Hepatocyte (in vitro differentiated cells): ENCODE data around the gene RASSF3. TPM values are rescaled to one million over a fixed set of nuclear protein-coding genes. Genes with fewer than 3 reads are reported as not detected.

Experiments
- DNase-seq: peaks from one replicate; pipeline ENCODE4 v3.0.0-alpha.2; 2016; ENCODE audit warnings: low spot score
- H2AFZ ChIP-seq: fragments of 200-600 bp; sonication (generic); 2 replicates; pipeline ENCODE4 v1.6.0; 2016; ENCODE audit warnings: antibody characterized with exemption, mild to moderate bottlenecking
- H3K27ac ChIP-seq: fragments of 200-600 bp; sonication (generic); 2 replicates; pipeline ENCODE4 v1.5.1; 2016; ENCODE audit warnings: mild to moderate bottlenecking
- H3K27me3 ChIP-seq: fragments of 200-600 bp; sonication (generic); 2 replicates; pipeline ENCODE4 v1.6.1; 2016
- H3K36me3 ChIP-seq: fragments of 200-600 bp; sonication (generic); replicated peaks from 2 replicates; pipeline ENCODE4 v1.5.1; 2016; ENCODE audit warnings: low read depth; ENCODE audit not compliant: insufficient read depth
- H3K4me1 ChIP-seq: fragments of 200-600 bp; sonication (generic); 2 replicates; pipeline ENCODE4 v1.5.1; 2016; ENCODE audit warnings: mild to moderate bottlenecking, moderate library complexity; ENCODE audit not compliant: insufficient read depth
- H3K4me2 ChIP-seq: fragments of 200-600 bp; sonication (generic); 2 replicates; pipeline ENCODE4 v1.6.0; 2016
- H3K4me3 ChIP-seq: fragments of 200-600 bp; sonication (generic); 2 replicates; pipeline ENCODE4 v1.5.1; 2016; ENCODE audit warnings: mild to moderate bottlenecking
- H3K79me2 ChIP-seq: fragments of 200-600 bp; sonication (generic); 2 replicates; pipeline ENCODE4 v1.6.0; 2017; ENCODE audit warnings: mild to moderate bottlenecking
- H3K9me2 ChIP-seq: fragments of 200-600 bp; sonication (generic); replicated peaks from 2 replicates; pipeline ENCODE4 v1.6.0; 2017; ENCODE audit warnings: mild to moderate bottlenecking; ENCODE audit not compliant: insufficient read depth
- H3K9me3 ChIP-seq: fragments of 200-600 bp; sonication (generic); 2 replicates; pipeline ENCODE4 v1.5.1; 2016; ENCODE audit warnings: low read depth, mild to moderate bottlenecking
- H4K20me1 ChIP-seq: fragments of 200-600 bp; sonication (generic); 2 replicates; pipeline ENCODE4 v1.6.0; 2016; ENCODE audit warnings: mild to moderate bottlenecking; ENCODE audit not compliant: insufficient read depth, poor library complexity, severe bottlenecking
- CTCF ChIP-seq: fragments of 200-600 bp; sonication (generic); IDR thresholded peaks from 2 replicates; pipeline ENCODE4 v1.5.1; 2016; ENCODE audit warnings: antibody characterized with exemption, mild to moderate bottlenecking; ENCODE audit not compliant: poor library complexity
- EZH2 ChIP-seq: fragments of 200-600 bp; sonication (generic); IDR thresholded peaks from 2 replicates; pipeline ENCODE4 v1.6.1; 2016; ENCODE audit warnings: antibody characterized with exemption, mild to moderate bottlenecking, borderline replicate concordance
- EZH2phosphoT487 ChIP-seq: fragments of 200-600 bp; sonication (generic); IDR thresholded peaks from one replicate; pipeline ENCODE4 v1.6.1; 2018; ENCODE audit warnings: antibody characterized with exemption, mild to moderate bottlenecking, low read depth, moderate library complexity; ENCODE audit not compliant: unreplicated experiment, severe bottlenecking
- WGBS: methylation state at CpG from one replicate; pipeline ENCODE4 v1.1.6; 2016; ENCODE audit warnings: low lambda C conversion rate; ENCODE audit errors: missing lambda C conversion rate; 5-methylcytosine and 5-hydroxymethylcytosine counted together
- polyA plus RNA-seq: library from polyadenylated mRNA; unstranded; fragments of >200 nt; fragmentation: Nextera tagmentation; extraction: Ambion mirVana; gene quantifications from 2 replicates; pipeline ENCODE4 v1.2.1, GENCODE V29; 2016
- total RNA-seq: library from RNA; depleted of rRNA; stranded (reverse); fragments of >200 nt; gene quantifications from 2 replicates; pipeline ENCODE4 v1.2.3, GENCODE V29; 2014

Gene RASSF3
- total and polyA plus RNA-seq, 2 experiments from 2014 or later = 7.8 to 22.3 TPM

- TF ChIP-seq EZH2 (no peak), EZH2phosphoT487 (no peak), CTCF (no peak)
- Histone ChIP-seq H4K20me1 (no peaks in the 10 kb centered on the region), H3K27me3 (no peaks in the 10 kb centered on the region), H3K4me1 (no peaks in the 10 kb centered on the region), H3K9me3 (no peaks in the 10 kb centered on the region), H3K4me3 (no peak overlapping the region), H3K27ac (no peak overlapping the region), H2AFZ (no peak overlapping the region), H3K9me2 (no peaks in the 10 kb centered on the region), H3K36me3 (no peaks in the 10 kb centered on the region), H3K79me2 (no peaks in the 10 kb centered on the region), H3K4me2 (no peak overlapping the region)
- WGBS = 87% methylated on average over 6 of the region's 6 CpGs
- no peak for DNase-seq
Measured at GRCh38 chr12:64595863-64596793, 14.2 kb upstream of the RASSF3 start.

GRCh38 chr12:64598831-64599230 is 11.5 kb upstream of the RASSF3 start:
- TF ChIP-seq EZH2 = no peak
- TF ChIP-seq CTCF = no peak
- no peak for TF ChIP-seq EZH2phosphoT487
- Histone ChIP-seq H3K9me3 (no peaks in the 10 kb centered on the region), H3K4me2 (no peak overlapping the region), H3K36me3 (no peaks in the 10 kb centered on the region), H3K4me1 (no peaks in the 10 kb centered on the region), H3K27ac (no peak overlapping the region), H3K9me2 (no peaks in the 10 kb centered on the region), H3K27me3 (no peaks in the 10 kb centered on the region), H3K79me2 (no peaks in the 10 kb centered on the region), H2AFZ (no peak overlapping the region), H3K4me3 (no peak overlapping the region), H4K20me1 (no peaks in the 10 kb centered on the region)
- DNase-seq = no peak
- 73% methylated on average over 4 of the region's 4 CpGs for WGBS

- TF ChIP-seq EZH2 (no peak), CTCF (no peak), EZH2phosphoT487 (no peak)
- Histone ChIP-seq H3K27ac (no peak overlapping the region), H3K4me1 (no peaks in the 10 kb centered on the region), H3K4me3 (no peak overlapping the region), H3K4me2 (no peak overlapping the region), H3K79me2 (no peaks in the 10 kb centered on the region), H4K20me1 (no peaks in the 10 kb centered on the region), H3K36me3 (no peaks in the 10 kb centered on the region), H3K27me3 (no peaks in the 10 kb centered on the region), H3K9me2 (no peaks in the 10 kb centered on the region), H3K9me3 (no peaks in the 10 kb centered on the region), H2AFZ (no peak overlapping the region)
- DNase-seq = no peak
- WGBS = 62% methylated on average over 2 of the region's 2 CpGs
Measured at GRCh38 chr12:64600164-64600561, 10.1 kb upstream of the RASSF3 start.
